ENCODE results near the gene RGS3. TPM values are rescaled to one million over a fixed set of nuclear protein-coding genes. Genes with fewer than 3 reads are reported as not detected.

RGS3 gene
- total RNA-seq, 1 donor from 2014 or later, result 15.0 TPM

DNA sequence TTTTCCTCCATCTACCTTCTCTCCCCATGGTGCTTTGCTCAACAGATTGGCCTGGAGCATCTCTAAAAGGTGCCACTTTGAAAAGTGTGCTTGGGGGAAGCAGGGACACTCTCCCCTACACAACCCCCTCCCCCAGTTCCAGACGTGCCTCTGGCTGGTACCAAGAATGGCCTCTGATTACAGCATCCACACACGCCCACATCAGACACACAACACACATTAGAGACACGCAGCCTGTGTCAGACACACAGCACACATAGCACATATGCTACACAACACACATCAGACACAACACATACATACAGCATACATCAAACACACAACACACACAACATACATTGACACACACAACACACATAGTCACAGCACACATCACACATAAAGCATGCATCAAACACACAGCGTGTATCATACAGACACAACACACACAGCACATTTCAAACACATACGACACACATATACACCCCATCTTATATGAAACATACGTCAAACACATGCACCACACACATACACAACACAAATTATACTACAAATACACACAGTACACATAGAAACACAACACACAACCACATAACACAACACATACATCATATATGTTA is 150.4 kb downstream of the RGS3 start:
- Mint-ChIP-seq H3K36me3 (ENCODE audit: low read depth) (no peaks in the 10 kb centered on the region), H3K4me1 (peaks cover 40% of the 10 kb centered on the region), H3K9me3 (no peaks in the 10 kb centered on the region), H3K4me3 (no peak overlapping the region), H3K27me3 (no peaks in the 10 kb centered on the region), H3K27ac (no peak overlapping the region)
- ChIA-PET CTCF (interaction anchor here (1.2 kb wide), 1 partner anchor 22 kb away, joined by 5 read pairs; no protein-coding TSS in a partner anchor), POLR2A (no interaction called here)
- no peak for DNase-seq
- TF ChIP-seq, protein P1, sequence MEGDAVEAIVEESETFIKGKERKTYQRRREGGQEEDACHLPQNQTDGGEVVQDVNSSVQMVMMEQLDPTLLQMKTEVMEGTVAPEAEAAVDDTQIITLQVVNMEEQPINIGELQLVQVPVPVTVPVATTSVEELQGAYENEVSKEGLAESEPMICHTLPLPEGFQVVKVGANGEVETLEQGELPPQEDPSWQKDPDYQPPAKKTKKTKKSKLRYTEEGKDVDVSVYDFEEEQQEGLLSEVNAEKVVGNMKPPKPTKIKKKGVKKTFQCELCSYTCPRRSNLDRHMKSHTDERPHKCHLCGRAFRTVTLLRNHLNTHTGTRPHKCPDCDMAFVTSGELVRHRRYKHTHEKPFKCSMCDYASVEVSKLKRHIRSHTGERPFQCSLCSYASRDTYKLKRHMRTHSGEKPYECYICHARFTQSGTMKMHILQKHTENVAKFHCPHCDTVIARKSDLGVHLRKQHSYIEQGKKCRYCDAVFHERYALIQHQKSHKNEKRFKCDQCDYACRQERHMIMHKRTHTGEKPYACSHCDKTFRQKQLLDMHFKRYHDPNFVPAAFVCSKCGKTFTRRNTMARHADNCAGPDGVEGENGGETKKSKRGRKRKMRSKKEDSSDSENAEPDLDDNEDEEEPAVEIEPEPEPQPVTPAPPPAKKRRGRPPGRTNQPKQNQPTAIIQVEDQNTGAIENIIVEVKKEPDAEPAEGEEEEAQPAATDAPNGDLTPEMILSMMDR (IDR thresholded peaks at IDR 0.05), result no peak
- intact Hi-C loops (cut with micrococcal nuclease), result no loop called here
- no peak for ATAC-seq (ENCODE audit: low read depth)

DNA sequence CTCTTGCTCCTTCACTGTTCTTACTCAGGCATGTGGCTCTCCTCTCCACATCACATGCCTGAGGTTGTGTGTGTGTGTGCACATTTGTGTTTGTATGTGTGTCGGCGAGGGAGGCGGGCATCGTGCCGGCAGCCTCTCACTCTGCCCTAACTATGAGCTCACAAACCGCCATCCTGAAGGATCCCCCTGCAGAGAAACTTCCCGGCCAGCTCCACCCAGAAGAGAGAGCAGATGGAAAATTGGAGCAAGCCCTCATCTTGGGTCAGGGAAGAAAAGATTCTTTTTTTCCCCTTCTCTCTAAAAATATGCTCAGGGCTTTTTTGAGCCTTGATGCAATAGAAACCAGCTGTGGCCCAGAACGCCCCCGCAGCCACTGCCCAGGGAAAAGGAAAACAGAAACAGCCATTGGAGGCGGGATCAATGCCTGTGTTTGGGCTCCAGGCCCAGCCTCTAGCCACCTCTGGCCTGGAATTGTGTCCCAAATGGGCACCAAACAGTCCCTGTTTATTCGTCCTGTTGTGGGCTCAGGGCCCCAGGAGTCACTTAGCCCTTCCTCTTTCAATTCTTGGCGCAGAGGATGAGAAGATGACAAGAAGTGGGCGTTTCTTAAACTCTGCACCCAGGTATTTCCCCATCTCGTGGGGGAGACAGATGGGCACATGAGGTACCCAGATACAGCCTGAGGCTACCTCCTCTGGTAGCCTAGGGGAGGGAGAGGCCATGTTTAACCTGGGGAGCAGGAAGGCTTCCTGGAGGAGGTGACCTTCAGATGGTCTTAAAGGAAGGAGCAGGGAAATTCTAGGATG is 151.5 kb downstream of the RGS3 start:
- Mint-ChIP-seq H3K36me3 (ENCODE audit: low read depth) (no peaks in the 10 kb centered on the region), H3K27me3 (no peaks in the 10 kb centered on the region), H3K4me1 (peaks cover 51% of the 10 kb centered on the region), H3K27ac (peak overlapping the region; percentile 13), H3K4me3 (no peak overlapping the region), H3K9me3 (no peaks in the 10 kb centered on the region)
- ChIA-PET POLR2A (no interaction called here), CTCF (interaction anchor here (1.2 to 3.1 kb wide), 2 partner anchors 24 to 41 kb away, joined by 5 to 17 read pairs; no protein-coding TSS in a partner anchor)
- DNase-seq (no peak), ATAC-seq (ENCODE audit: low read depth) (peak; percentile 59)
- intact Hi-C loops (cut with micrococcal nuclease), result no loop called here
- TF ChIP-seq, protein P1 (IDR thresholded peaks at IDR 0.05), result no peak

DNA sequence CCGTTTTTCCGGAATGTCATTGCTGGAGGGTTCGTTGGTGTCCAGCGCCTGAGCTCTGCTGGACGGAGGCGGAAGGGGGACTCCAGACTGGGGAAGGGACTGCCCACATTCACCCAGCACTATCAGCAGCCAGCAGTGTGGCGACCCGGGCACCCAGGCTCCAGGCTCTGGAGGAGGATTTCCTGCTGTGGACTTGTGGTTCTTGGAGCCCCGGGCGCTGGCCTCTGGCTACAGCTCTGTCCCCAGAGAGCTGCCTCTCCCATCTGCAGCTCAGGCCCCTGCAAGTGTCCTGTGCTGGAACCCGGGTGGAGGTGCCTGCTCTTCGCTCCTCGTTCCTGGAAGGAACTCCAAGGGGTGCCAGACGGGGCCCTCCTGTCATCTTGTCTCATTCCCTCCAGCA is 152.6 kb downstream of the RGS3 start:
- H3K4me1 Mint-ChIP-seq, result peaks cover 52% of the 10 kb centered on the region
- CTCF ChIA-PET, result interaction anchor here (3.1 kb wide), 1 partner anchor 40 kb away, joined by 17 read pairs; no protein-coding TSS in a partner anchor

DNA sequence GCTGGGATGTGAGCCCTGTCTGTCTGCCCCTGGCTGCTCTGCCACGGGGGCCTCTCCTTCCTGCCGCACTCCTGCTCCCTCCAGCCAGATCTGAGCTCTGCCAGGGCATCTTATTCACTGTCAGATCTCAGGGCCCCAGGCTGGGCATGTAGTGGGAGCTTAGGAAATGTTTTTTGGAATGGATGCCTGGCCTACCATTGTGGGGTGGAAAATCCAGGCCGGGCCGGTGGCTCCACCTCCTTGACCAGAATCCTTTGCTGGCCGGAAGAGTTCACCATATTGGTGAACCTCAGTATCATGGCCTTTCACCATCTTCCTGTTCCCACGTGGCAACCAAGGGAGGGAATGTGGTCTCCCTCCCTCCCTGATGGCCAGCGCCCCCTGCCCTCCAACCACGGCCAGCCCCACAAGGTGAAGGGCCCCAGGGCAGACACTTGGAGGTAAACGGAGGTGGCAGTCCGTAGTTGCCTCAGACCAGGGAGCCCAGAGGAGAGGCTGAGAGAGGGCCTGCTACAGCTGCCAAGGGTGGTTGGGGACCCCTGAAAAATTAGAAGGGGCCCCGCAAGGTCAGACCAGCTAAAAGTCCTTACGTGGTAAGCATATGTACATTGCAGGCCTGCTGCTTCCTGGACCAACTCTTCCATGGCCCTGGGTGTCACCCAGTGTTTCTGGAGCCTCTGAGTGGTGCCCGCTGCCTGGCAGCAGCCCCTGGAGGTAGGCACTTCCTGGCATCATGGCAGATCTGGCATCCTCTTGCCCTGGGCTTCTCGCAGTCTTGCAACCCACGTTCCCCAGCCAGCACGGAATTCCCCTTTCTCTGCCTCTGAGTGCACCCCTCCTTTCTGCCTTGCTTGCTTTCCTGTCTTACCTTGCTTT is 153.3 kb downstream of the RGS3 start:
- no peak for DNase-seq
- no peaks in the 10 kb centered on the region for H3K27me3 Mint-ChIP-seq
- POLR2A ChIA-PET, result no interaction called here
- no peak overlapping the region for H3K4me3 Mint-ChIP-seq
- H3K9me3 Mint-ChIP-seq, result no peaks in the 10 kb centered on the region
- peaks cover 54% of the 10 kb centered on the region for H3K4me1 Mint-ChIP-seq
- ATAC-seq (ENCODE audit: low read depth), result no peak
- H3K27ac Mint-ChIP-seq, result no peak overlapping the region
- TF ChIP-seq, protein P1 (IDR thresholded peaks at IDR 0.05), result no peak
- intact Hi-C loops (cut with micrococcal nuclease), result no loop called here
- H3K36me3 Mint-ChIP-seq (ENCODE audit: low read depth), result no peaks in the 10 kb centered on the region
- CTCF ChIA-PET, result interaction anchor here (3.1 kb wide), 1 partner anchor 39 kb away, joined by 17 read pairs; no protein-coding TSS in a partner anchor

More for the DNA sequence above, 152.6 kb downstream of the RGS3 start:
- no peak overlapping the region for H3K27ac Mint-ChIP-seq
- no peak overlapping the region for H3K4me3 Mint-ChIP-seq
- DNase-seq (no peak), ATAC-seq (ENCODE audit: low read depth) (no peak)
- TF ChIP-seq, protein P1 (IDR thresholded peaks at IDR 0.05), result no peak
- intact Hi-C loops (cut with micrococcal nuclease), result no loop called here
- POLR2A ChIA-PET, result no interaction called here
- H3K9me3 Mint-ChIP-seq, result no peaks in the 10 kb centered on the region
- H3K36me3 Mint-ChIP-seq (ENCODE audit: low read depth), result no peaks in the 10 kb centered on the region
- H3K27me3 Mint-ChIP-seq, result no peaks in the 10 kb centered on the region

Data from activated B cell treated with CpG ODN at 0.5 μM for 24 hours (primary cell).